Effector CD4-positive, alpha-beta T cell (primary cell): ENCODE data around the gene OIP5.
A peak's percentile ranks its signal among the peaks of the same experiment; 100 is the strongest.
"Not testable (repeated sequence)": the region's sequence is repeated elsewhere in the genome, so short reads cannot be mapped to it uniquely, and the experiment has no call there.

Experiments
- DNase-seq: peaks from one replicate; pipeline ENCODE4 v3.0.0-alpha.2; 2020
- total RNA-seq: gene quantifications from one replicate; lab custom pipeline; 2026; lab: John Stamatoyannopoulos, UW

Gene OIP5
- 1.7 reads per million for total RNA-seq

- peak; percentile 99 for DNase-seq
These were observed at the start of gene OIP5, which contains the start of gene NUSAP1 for GRCh38 chr15:41332194-41333025. TSS of gene OIP5 (minus strand) at chr15:41332591. CDS start at chr15:41332561, 30 bp downstream. TSS of gene NUSAP1 (plus strand) at chr15:41332881. CDS start at chr15:41332958, 77 bp downstream.

GRCh38 chr15:41377978-41378377 is 45.6 kb upstream of the OIP5 start:
- no peak for DNase-seq

GRCh38 chr15:41367418-41367817 is 35.0 kb upstream of the OIP5 start:
- DNase-seq, result no peak

GRCh38 chr15:41354371-41354770 is 22.0 kb upstream of the OIP5 start:
- no peak for DNase-seq

GRCh38 chr15:41350057-41350717 is 17.8 kb upstream of the OIP5 start:
- DNase-seq, result no peak

- DNase-seq, result no peak
These were observed 14.8 kb upstream of the OIP5 start for GRCh38 chr15:41347236-41347635.

GRCh38 chr15:41341519-41341918 is 9.1 kb upstream of the OIP5 start:
- no peak for DNase-seq

GRCh38 chr15:41340189-41340695 is 7.9 kb upstream of the OIP5 start:
- DNase-seq, result no peak

GRCh38 chr15:41337631-41338522 is 5.5 kb upstream of the OIP5 start:
- no peak for DNase-seq

GRCh38 chr15:41337047-41337446 is 4.7 kb upstream of the OIP5 start:
- no peak for DNase-seq

GRCh38 chr15:41336549-41336948 is 4.2 kb upstream of the OIP5 start:
- no peak for DNase-seq

GRCh38 chr15:41334293-41335120 is 2.1 kb upstream of the OIP5 start:
- DNase-seq, result no peak

- DNase-seq, result no peak
These were observed 703 bp upstream of the OIP5 start for GRCh38 chr15:41333026-41333562.

- DNase-seq, result no peak
These were observed 578 bp downstream of the OIP5 start for GRCh38 chr15:41331833-41332193.

GRCh38 chr15:41331281-41331680 is 1.1 kb downstream of the OIP5 start:
- DNase-seq, result no peak

- no peak for DNase-seq
These were observed 8.8 kb downstream of the OIP5 start for GRCh38 chr15:41323611-41324010.

- not testable (repeated sequence) for DNase-seq
These were observed 11.5 kb downstream of the OIP5 start for GRCh38 chr15:41320805-41321330.

GRCh38 chr15:41309226-41309905 is 23.0 kb downstream of the OIP5 start:
- no peak for DNase-seq

- no peak for DNase-seq
These were observed 24.7 kb downstream of the OIP5 start for GRCh38 chr15:41307679-41308078.

GRCh38 chr15:41304149-41304770 is 28.1 kb downstream of the OIP5 start:
- no peak for DNase-seq
